Naive thymus-derived CD4-positive, alpha-beta T cell (primary cell): Measurements from ENCODE around the gene STON2. TPM values are rescaled to one million over a fixed set of nuclear protein-coding genes. Genes with fewer than 3 reads are reported as not detected.

Experiments
- ATAC-seq: fragments of 150-1000 bp; cut with Tn5 transposase; 2 replicates; pipeline ENCODE4 v1.10.0; 2021; ENCODE audit warnings: mild to moderate bottlenecking, moderate library complexity
- CTCF ChIA-PET: fragments of 350-600 bp; sonication (Branson Sonifier 250); formaldehyde crosslinking; loops from one replicate; lab custom pipeline; 2021; ENCODE audit warnings: antibody characterized with exemption; lab: Charles Lee
- POLR2A ChIA-PET: fragments of 350-600 bp; sonication (Branson Sonifier 250); formaldehyde crosslinking; loops from one replicate; lab custom pipeline; 2021; ENCODE audit warnings: antibody characterized with exemption, inconsistent platforms; lab: Charles Lee
- DNase-seq, 9 donors: peaks; one replicate each; pipeline versions ENCODE4 v3.0.0 to v3.0.0-alpha.2; 2020 to 2022; ENCODE audit warnings: mixed read lengths in 1 of 9
- H3K27ac ChIP-seq: one replicate; pipeline ENCODE4 v1.7.0; 2013; ENCODE audit warnings: mild to moderate bottlenecking, low read depth, low read length, moderate library complexity
- H3K27me3 ChIP-seq, 2 donors: one replicate each; pipeline ENCODE4 v1.7.0; 2013; ENCODE audit warnings: low read length in 2 of 2, mild to moderate bottlenecking in 2 of 2, moderate library complexity in 2 of 2; ENCODE audit not compliant: control insufficient read depth in 2 of 2, insufficient read depth in 2 of 2
- H3K36me3 ChIP-seq, 3 experiments: 1 replicate in 2 of 3; 2 replicates in 1 of 3; pipeline ENCODE4 v1.7.0; 2013; ENCODE audit warnings: low read length in 3 of 3, mild to moderate bottlenecking in 3 of 3, moderate library complexity in 1 of 3; ENCODE audit not compliant: insufficient read depth in 3 of 3, control insufficient read depth in 2 of 3
- H3K4me1 ChIP-seq, 2 donors: one replicate each; pipeline ENCODE4 v1.7.0; 2013; ENCODE audit warnings: low read length in 2 of 2, mild to moderate bottlenecking in 2 of 2, moderate library complexity in 1 of 2; ENCODE audit not compliant: control insufficient read depth in 2 of 2, insufficient read depth in 2 of 2
- H3K4me3 ChIP-seq: 2 replicates; pipeline ENCODE4 v1.7.0; 2013; ENCODE audit warnings: mild to moderate bottlenecking, low read length
- H3K9me3 ChIP-seq, 3 experiments: 1 replicate in 2 of 3; 2 replicates in 1 of 3; pipeline ENCODE4 v1.7.0; 2013; ENCODE audit warnings: low read length in 3 of 3; ENCODE audit not compliant: control insufficient read depth in 2 of 3
- H3K27ac Mint-ChIP-seq, 9 donors: one replicate each; pipeline ENCODE4 v1.8.0; 2020 to 2022; ENCODE audit warnings: mixed read lengths in 9 of 9, mild to moderate bottlenecking in 8 of 9, moderate library complexity in 5 of 9, inconsistent platforms in 2 of 9
- H3K27me3 Mint-ChIP-seq, 5 donors: one replicate each; pipeline ENCODE4 v1.8.0; 2021 to 2022; ENCODE audit warnings: mixed read lengths in 5 of 5, mild to moderate bottlenecking in 1 of 5
- H3K36me3 Mint-ChIP-seq, 5 donors: one replicate each; pipeline ENCODE4 v1.8.0; 2020 to 2022; ENCODE audit warnings: mixed read lengths in 5 of 5, mild to moderate bottlenecking in 3 of 5, inconsistent platforms in 1 of 5
- H3K4me1 Mint-ChIP-seq, 7 donors: one replicate each; pipeline ENCODE4 v1.8.0; 2020 to 2022; ENCODE audit warnings: mixed read lengths in 7 of 7, mild to moderate bottlenecking in 3 of 7, inconsistent platforms in 1 of 7
- H3K4me3 Mint-ChIP-seq, 10 donors: one replicate each; pipeline ENCODE4 v1.8.0; 2020 to 2022; ENCODE audit warnings: mild to moderate bottlenecking in 10 of 10, mixed read lengths in 10 of 10, moderate library complexity in 6 of 10, inconsistent platforms in 2 of 10
- H3K9me3 Mint-ChIP-seq, 11 donors: one replicate each; pipeline ENCODE4 v1.8.0; 2020 to 2022; ENCODE audit warnings: mixed read lengths in 11 of 11, mild to moderate bottlenecking in 4 of 11, inconsistent platforms in 1 of 11, moderate library complexity in 1 of 11
- intact Hi-C, 2 donors: fragments of 100-400 bp; cut with micrococcal nuclease; formaldehyde crosslinking; loops; one replicate each; pipeline ENCODE4 v1.15.1; 2023
- polyA plus RNA-seq, 2 donors: library from polyadenylated mRNA; unstranded; fragments of 300-500 nt; fragmentation: Illumina TruSeq; gene quantifications; one replicate each; pipeline ENCODE4 v1.2.3, GENCODE V29; 2021
- total RNA-seq, 6 experiments: library from RNA in 5 of 6; stranded (reverse) in 5 of 6; gene quantifications; 1 replicate in 5 of 6; 2 replicates in 1 of 6; pipeline ENCODE4 v1.2.3 and lab custom pipeline; 2021 to 2026

The STON2 gene
- total and polyA plus RNA-seq, 7 experiments from 2014 or later, result 0.19 to 3.4 (median 0.65) TPM; not detected in 4

DNA sequence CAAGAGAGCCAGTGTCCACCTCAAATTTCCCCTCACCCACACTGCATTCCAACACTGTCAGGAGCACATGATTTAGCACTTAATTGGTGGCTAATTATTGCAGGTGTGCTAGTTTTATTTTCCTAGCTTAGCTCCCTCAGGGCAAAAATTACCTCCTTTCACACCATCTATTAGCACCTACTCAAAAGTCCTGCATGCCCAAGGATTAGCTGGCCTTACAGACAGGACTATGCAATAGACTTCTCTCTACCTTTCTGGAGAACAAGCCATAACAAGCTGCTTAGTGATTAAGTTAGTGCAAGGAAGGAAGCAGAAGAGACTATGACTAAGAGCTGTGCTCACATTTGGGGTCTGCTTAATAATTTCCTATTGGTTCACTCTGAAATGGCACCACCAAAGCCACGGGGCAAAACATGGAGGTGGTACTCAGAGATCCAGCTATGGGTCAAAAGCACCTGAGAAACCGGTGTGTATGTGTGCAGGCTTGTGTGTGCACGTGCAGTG is 69.5 kb downstream of the STON2 start:
- Histone ChIP-seq H3K27me3 (no peaks in the 10 kb centered on the region), H3K36me3 (no peaks in the 10 kb centered on the region), H3K4me1 (no peaks in the 10 kb centered on the region), H3K27ac (no peak overlapping the region), H3K9me3 (no peaks in the 10 kb centered on the region), H3K4me3 (no peak overlapping the region)
- Mint-ChIP-seq H3K4me3 (no peak overlapping the region), H3K36me3 (no peaks in the 10 kb centered on the region), H3K27ac (no peak overlapping the region), H3K4me1 (no peaks in the 10 kb centered on the region), H3K27me3 (peaks cover 6 to 19% (median 10%) of the 10 kb centered on the region in 5 donors), H3K9me3 (peaks cover 0 to 2% (median 0%) of the 10 kb centered on the region in 11 donors)
- intact Hi-C loops, result no loop called here
- DNase-seq (no peak), ATAC-seq (no peak)
- ChIA-PET POLR2A (no interaction called here), CTCF (no interaction called here)

GRCh38 chr14:81329640-81330381 is 70.3 kb downstream of the STON2 start:
- Histone ChIP-seq H3K36me3 (no peaks in the 10 kb centered on the region), H3K27ac (no peak overlapping the region), H3K9me3 (no peaks in the 10 kb centered on the region), H3K27me3 (no peaks in the 10 kb centered on the region), H3K4me1 (no peaks in the 10 kb centered on the region), H3K4me3 (no peak overlapping the region)
- CTCF ChIA-PET, result no interaction called here
- Mint-ChIP-seq H3K36me3 (no peaks in the 10 kb centered on the region), H3K4me1 (no peaks in the 10 kb centered on the region), H3K27ac (no peak overlapping the region), H3K4me3 (no peak overlapping the region), H3K9me3 (no peaks in the 10 kb centered on the region), H3K27me3 (peaks cover 4 to 14% (median 7%) of the 10 kb centered on the region in 5 donors)
- intact Hi-C loops, result no loop called here
- ATAC-seq (no peak), DNase-seq (no peak)
- POLR2A ChIA-PET, result no interaction called here

DNA sequence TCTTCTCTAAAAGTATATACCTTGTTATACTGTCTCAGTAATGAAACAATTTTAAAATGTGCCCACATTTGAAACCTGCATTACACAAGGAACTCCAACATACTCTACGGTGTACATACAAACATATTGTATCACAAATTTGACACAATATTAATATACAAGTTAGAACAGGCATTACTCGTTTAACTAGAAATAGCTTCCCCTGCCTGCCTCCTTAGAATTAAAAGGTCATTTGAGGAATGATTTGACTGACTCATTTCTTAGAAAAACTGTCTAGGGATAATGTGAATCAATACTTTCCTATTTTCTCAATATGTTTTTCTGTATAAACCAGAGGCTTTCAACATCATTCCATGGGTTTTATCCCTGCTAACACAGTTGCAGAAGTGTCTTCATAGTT is 73.7 kb downstream of the STON2 start:
- Histone ChIP-seq H3K4me1 (no peaks in the 10 kb centered on the region), H3K27me3 (no peaks in the 10 kb centered on the region), H3K36me3 (no peaks in the 10 kb centered on the region), H3K4me3 (no peak overlapping the region), H3K27ac (no peak overlapping the region), H3K9me3 (no peaks in the 10 kb centered on the region)
- no peaks in the 10 kb centered on the region for H3K36me3 Mint-ChIP-seq
- intact Hi-C loops, result no loop called here
- CTCF ChIA-PET, result no interaction called here
- H3K9me3 Mint-ChIP-seq, result no peaks in the 10 kb centered on the region
- no peak for ATAC-seq
- no peaks in the 10 kb centered on the region for H3K4me1 Mint-ChIP-seq
- POLR2A ChIA-PET, result no interaction called here
- DNase-seq, result no peak
- no peak overlapping the region for H3K4me3 Mint-ChIP-seq
- H3K27me3 Mint-ChIP-seq, result peaks cover 4 to 14% (median 8%) of the 10 kb centered on the region in 5 donors
- H3K27ac Mint-ChIP-seq, result no peak overlapping the region

GRCh38 chr14:81324011-81324410 is 76.1 kb downstream of the STON2 start:
- peaks cover 0 to 7% (median 0%) of the 10 kb centered on the region in 11 donors for H3K9me3 Mint-ChIP-seq
- ChIA-PET CTCF (no interaction called here), POLR2A (no interaction called here)
- Histone ChIP-seq H3K27me3 (no peaks in the 10 kb centered on the region), H3K36me3 (no peaks in the 10 kb centered on the region), H3K27ac (no peak overlapping the region), H3K9me3 (no peaks in the 10 kb centered on the region), H3K4me1 (no peaks in the 10 kb centered on the region), H3K4me3 (no peak overlapping the region)
- ATAC-seq (no peak), DNase-seq (no peak)
- no peaks in the 10 kb centered on the region for H3K4me1 Mint-ChIP-seq
- intact Hi-C loops, result no loop called here
- no peak overlapping the region for H3K4me3 Mint-ChIP-seq
- no peaks in the 10 kb centered on the region for H3K36me3 Mint-ChIP-seq
- H3K27me3 Mint-ChIP-seq, result peaks cover 2 to 11% (median 5%) of the 10 kb centered on the region in 5 donors
- no peak overlapping the region for H3K27ac Mint-ChIP-seq

DNA sequence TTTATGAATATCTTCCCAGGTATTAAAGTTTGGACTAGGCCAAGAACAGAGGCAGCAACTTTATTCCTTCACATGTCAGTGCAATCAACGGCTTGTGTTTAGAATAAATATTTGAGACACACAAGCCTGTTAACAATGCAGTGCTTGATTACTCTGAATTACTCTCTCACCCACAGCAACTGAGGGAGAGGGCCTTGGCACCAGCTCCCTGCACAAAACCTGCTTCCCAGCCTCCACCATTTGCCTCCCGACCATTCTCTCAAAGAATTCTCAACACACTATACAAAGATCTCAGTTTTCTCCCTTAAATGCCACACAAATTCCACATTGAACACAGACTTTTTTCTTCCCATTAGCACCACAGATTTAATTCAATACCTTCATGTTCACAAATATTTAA is 77.0 kb downstream of the STON2 start:
- Histone ChIP-seq H3K4me1 (no peaks in the 10 kb centered on the region), H3K27ac (no peak overlapping the region), H3K36me3 (no peaks in the 10 kb centered on the region), H3K9me3 (no peaks in the 10 kb centered on the region), H3K27me3 (no peaks in the 10 kb centered on the region), H3K4me3 (no peak overlapping the region)
- ATAC-seq, result no peak
- ChIA-PET CTCF (no interaction called here), POLR2A (no interaction called here)
- Mint-ChIP-seq H3K4me1 (no peaks in the 10 kb centered on the region), H3K27me3 (peaks cover 2 to 11% (median 4%) of the 10 kb centered on the region in 5 donors), H3K4me3 (no peak overlapping the region), H3K27ac (peak overlapping the region in 1 of 9 donors; percentile 24), H3K36me3 (no peaks in the 10 kb centered on the region), H3K9me3 (peaks cover 0 to 7% (median 0%) of the 10 kb centered on the region in 11 donors)
- no peak for DNase-seq
- intact Hi-C loops, result no loop called here

GRCh38 chr14:81319946-81320345 is 80.2 kb downstream of the STON2 start:
- Mint-ChIP-seq H3K36me3 (no peaks in the 10 kb centered on the region), H3K27me3 (peaks cover 1 to 4% (median 4%) of the 10 kb centered on the region in 5 donors), H3K9me3 (peaks cover 0 to 9% (median 0%) of the 10 kb centered on the region in 11 donors), H3K27ac (no peak overlapping the region), H3K4me3 (no peak overlapping the region), H3K4me1 (no peaks in the 10 kb centered on the region)
- intact Hi-C loops, result no loop called here
- ChIA-PET POLR2A (no interaction called here), CTCF (no interaction called here)
- Histone ChIP-seq H3K36me3 (no peaks in the 10 kb centered on the region), H3K4me1 (no peaks in the 10 kb centered on the region), H3K4me3 (no peak overlapping the region), H3K27ac (no peak overlapping the region), H3K9me3 (no peaks in the 10 kb centered on the region), H3K27me3 (no peaks in the 10 kb centered on the region)
- ATAC-seq (no peak), DNase-seq (no peak)

DNA sequence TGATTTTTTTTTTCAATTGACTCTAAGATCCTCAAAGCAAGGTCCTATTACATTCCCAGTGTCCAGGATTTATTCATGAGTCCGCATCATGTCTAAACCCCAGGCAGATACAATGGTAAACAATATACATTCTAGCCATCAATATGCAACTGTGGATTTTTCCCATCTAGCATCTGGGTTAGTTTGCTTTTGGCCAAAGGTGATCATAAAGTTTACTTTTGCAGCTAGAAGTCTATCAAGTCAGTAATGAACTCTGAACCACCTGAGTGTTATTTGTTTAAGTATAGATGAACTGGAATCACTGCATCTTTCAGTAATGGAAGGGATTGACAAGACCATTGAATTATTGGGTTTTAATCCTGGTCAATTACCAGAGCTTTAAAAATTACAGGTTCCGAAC is 80.8 kb downstream of the STON2 start:
- H3K36me3 ChIP-seq, result no peaks in the 10 kb centered on the region
- H3K4me3 Mint-ChIP-seq, result no peak overlapping the region
- no peaks in the 10 kb centered on the region for H3K36me3 Mint-ChIP-seq

More for the DNA sequence above, 80.8 kb downstream of the STON2 start:
- no peak overlapping the region for H3K4me3 ChIP-seq
- POLR2A ChIA-PET, result interaction anchor here (0.5 kb wide), 1 partner anchor 136 kb away, joined by 6 read pairs; no protein-coding TSS in a partner anchor
- DNase-seq (no peak), ATAC-seq (no peak)
- H3K27me3 ChIP-seq, result no peaks in the 10 kb centered on the region
- Mint-ChIP-seq H3K27ac (no peak overlapping the region), H3K4me1 (no peaks in the 10 kb centered on the region), H3K27me3 (peaks cover 0 to 3% (median 0%) of the 10 kb centered on the region in 5 donors), H3K9me3 (peaks cover 0 to 9% (median 0%) of the 10 kb centered on the region in 11 donors)
- H3K27ac ChIP-seq, result no peak overlapping the region
- CTCF ChIA-PET, result no interaction called here
- H3K9me3 ChIP-seq, result no peaks in the 10 kb centered on the region
- H3K4me1 ChIP-seq, result no peaks in the 10 kb centered on the region
- intact Hi-C loops, result no loop called here
